H1 (cell line): ENCODE data around the gene ALG9. TPM values are rescaled to one million over a fixed set of nuclear protein-coding genes. Genes with fewer than 3 reads are reported as not detected.

Source experiments
- CTCF ChIA-PET: fragments of 300-600 bp; sonication (Branson Sonifier 250); formaldehyde crosslinking; loops from one replicate; lab custom pipeline; 2021; ENCODE audit not compliant: partially characterized antibody; lab: Charles Lee
- POLR2A ChIA-PET: fragments of 300-600 bp; sonication (Branson Sonifier 250); formaldehyde crosslinking; loops from one replicate; lab custom pipeline; 2021; ENCODE audit warnings: inconsistent platforms; ENCODE audit not compliant: partially characterized antibody; lab: Charles Lee
- DNase-seq, 2 experiments: peaks; one replicate each; pipeline versions ENCODE4 v3.0.0 to v3.0.0-alpha.2; 2010 to 2022; ENCODE audit warnings: low spot score in 2 of 2, low read depth in 1 of 2, mixed read lengths in 1 of 2
- FAIRE-seq: peaks from 2 replicates; lab custom pipeline; 2011; peaks lifted over from hg19 to GRCh38; lab: Jason Lieb, UNC
- H2AFZ ChIP-seq: 2 replicates; pipeline ENCODE4 v1.8.1; 2012; ENCODE audit warnings: low read length, inconsistent platforms
- H2AK5ac ChIP-seq: 2 replicates; pipeline ENCODE4 v1.6.1; 2013; ENCODE audit warnings: low read depth, low read length
- H2BK120ac ChIP-seq: replicated peaks from 2 replicates; pipeline ENCODE3; 2013; ENCODE audit warnings: low read depth, low read length, inconsistent platforms
- H2BK12ac ChIP-seq: 2 replicates; pipeline ENCODE4 v1.6.1; 2013; ENCODE audit warnings: low read depth, low read length
- H2BK15ac ChIP-seq: 2 replicates; pipeline ENCODE4 v1.6.1; 2013; ENCODE audit warnings: low read length
- H2BK20ac ChIP-seq: 2 replicates; pipeline ENCODE4 v1.6.1; 2013; ENCODE audit warnings: low read length
- H2BK5ac ChIP-seq: 2 replicates; pipeline ENCODE4 v1.6.1; 2013; ENCODE audit warnings: low read depth, low read length
- H3K14ac ChIP-seq: 2 replicates; pipeline ENCODE4 v1.6.1; 2013; ENCODE audit warnings: inconsistent platforms; ENCODE audit not compliant: insufficient read length
- H3K18ac ChIP-seq: 2 replicates; pipeline ENCODE4 v1.6.1; 2013; ENCODE audit warnings: low read length; ENCODE audit errors: extremely low read depth
- H3K23ac ChIP-seq: 2 replicates; pipeline ENCODE4 v1.6.1; 2013; ENCODE audit warnings: inconsistent platforms; ENCODE audit not compliant: insufficient read length
- H3K23me2 ChIP-seq: 2 replicates; pipeline ENCODE4 v1.6.1; 2013; ENCODE audit warnings: low read depth, low read length
- H3K27ac ChIP-seq: 2 replicates; pipeline ENCODE4 v1.6.1; 2011; ENCODE audit warnings: low read depth, low read length, inconsistent platforms
- H3K27me3 ChIP-seq, 4 experiments: replicated peaks in 1 of 4; 1 replicate in 1 of 4; 2 replicates in 3 of 4; pipeline versions ENCODE4 v1.6.1 to v1.8.1; 2011 to 2013; ENCODE audit warnings: low read length in 3 of 4, mild to moderate bottlenecking in 3 of 4, inconsistent platforms in 2 of 4, mixed read lengths in 2 of 4, moderate library complexity in 1 of 4; ENCODE audit not compliant: control insufficient read depth in 3 of 4, insufficient read depth in 3 of 4; ENCODE audit errors: extremely low read depth in 1 of 4
- H3K36me3 ChIP-seq, 4 experiments: 2 replicates each; pipeline versions ENCODE4 v1.6.1 to v1.8.1; 2011 to 2013; ENCODE audit warnings: mild to moderate bottlenecking in 4 of 4, low read length in 3 of 4, moderate library complexity in 2 of 4, control low read depth in 1 of 4, inconsistent platforms in 1 of 4; ENCODE audit not compliant: insufficient read depth in 4 of 4, control insufficient read depth in 2 of 4
- H3K4ac ChIP-seq: replicated peaks from 2 replicates; pipeline ENCODE3; 2013; ENCODE audit warnings: low read length, low read depth, mixed read lengths, inconsistent platforms; ENCODE audit not compliant: insufficient read length
- H3K4me1 ChIP-seq, 4 experiments: replicated peaks in 1 of 4; 1 replicate in 1 of 4; 2 replicates in 3 of 4; pipeline versions ENCODE4 v1.6.1 to v1.8.1; 2011 to 2013; ENCODE audit warnings: low read length in 3 of 4, inconsistent platforms in 2 of 4, mixed read lengths in 1 of 4; ENCODE audit not compliant: insufficient read depth in 4 of 4, control insufficient read depth in 3 of 4
- H3K4me2 ChIP-seq, 2 experiments: 2 replicates each; pipeline versions ENCODE4 v1.6.1 to v1.8.1; 2011 to 2013; ENCODE audit warnings: low read depth in 2 of 2, low read length in 2 of 2, control low read depth in 1 of 2, inconsistent platforms in 1 of 2, mild to moderate bottlenecking in 1 of 2; ENCODE audit not compliant: insufficient read depth in 1 of 2
- H3K4me3 ChIP-seq, 4 experiments: fragments of 200-600, 300-600 bp in 1 of 4; sonication (generic), shearing (Covaris generic), sonication (Bioruptor Twin) in 1 of 4; 2 replicates each; pipeline versions ENCODE4 v1.5.1 to v1.8.1; 2011 to 2016; ENCODE audit warnings: low read length in 4 of 4, low read depth in 3 of 4, control low read depth in 2 of 4, inconsistent platforms in 2 of 4, mild to moderate bottlenecking in 2 of 4, mixed read lengths in 1 of 4, moderate library complexity in 1 of 4; ENCODE audit not compliant: insufficient read depth in 2 of 4; ENCODE audit errors: extremely low read depth in 1 of 4
- H3K56ac ChIP-seq: replicated peaks from 2 replicates; pipeline ENCODE3; 2013; ENCODE audit warnings: low read depth, mild to moderate bottlenecking, mixed read lengths, low read length, inconsistent platforms; ENCODE audit not compliant: insufficient read length
- H3K79me1 ChIP-seq: 2 replicates; pipeline ENCODE4 v1.6.1; 2013; ENCODE audit warnings: low read depth, low read length, control low read depth
- H3K79me2 ChIP-seq, 2 experiments: 2 replicates each; pipeline versions ENCODE4 v1.6.1 to v1.8.1; 2012 to 2013; ENCODE audit warnings: low read length in 2 of 2, mild to moderate bottlenecking in 2 of 2, inconsistent platforms in 1 of 2; ENCODE audit not compliant: insufficient read depth in 2 of 2, control insufficient read depth in 1 of 2
- H3K9ac ChIP-seq, 4 experiments: replicated peaks in 1 of 4; 1 replicate in 1 of 4; 2 replicates in 3 of 4; pipeline versions ENCODE4 v1.6.1 to v1.8.1; 2011 to 2013; ENCODE audit warnings: low read depth in 3 of 4, low read length in 3 of 4, control low read depth in 2 of 4, mild to moderate bottlenecking in 2 of 4, moderate library complexity in 2 of 4, inconsistent platforms in 1 of 4; ENCODE audit errors: extremely low read depth in 1 of 4
- H3K9me3 ChIP-seq, 2 experiments: 2 replicates each; pipeline versions ENCODE4 v1.6.1 to v1.8.1; 2012 to 2013; ENCODE audit warnings: mild to moderate bottlenecking in 2 of 2, moderate library complexity in 2 of 2, control low read depth in 1 of 2, inconsistent platforms in 1 of 2, low read depth in 1 of 2, low read length in 1 of 2, mixed read lengths in 1 of 2; ENCODE audit not compliant: insufficient read depth in 2 of 2
- H4K20me1 ChIP-seq, 2 experiments: replicated peaks in 1 of 2; 2 replicates each; pipeline versions ENCODE3 to v1.8.1; 2011 to 2013; ENCODE audit warnings: inconsistent platforms in 2 of 2, low read length in 2 of 2, mild to moderate bottlenecking in 1 of 2; ENCODE audit not compliant: insufficient read depth in 2 of 2, control insufficient read depth in 1 of 2
- H4K5ac ChIP-seq: 2 replicates; pipeline ENCODE4 v1.6.1; 2013; ENCODE audit warnings: low read length, low read depth, mixed read lengths, inconsistent platforms; ENCODE audit not compliant: insufficient read length
- H4K8ac ChIP-seq: 2 replicates; pipeline ENCODE4 v1.8.0; 2013; ENCODE audit warnings: mild to moderate bottlenecking, moderate library complexity, low read length, inconsistent platforms; ENCODE audit not compliant: insufficient read depth; ENCODE audit errors: extremely low read depth
- H4K91ac ChIP-seq: replicated peaks from 2 replicates; pipeline ENCODE3; 2013; ENCODE audit warnings: low read length, mixed read lengths, inconsistent platforms; ENCODE audit not compliant: insufficient read length
- BCL11A ChIP-seq, 2 experiments: IDR thresholded peaks; one replicate each; pipeline ENCODE4 v1.6.1; 2011; ENCODE audit warnings: low read depth in 2 of 2, low read length in 2 of 2, mild to moderate bottlenecking in 2 of 2
- CBX8 ChIP-seq: fragments of 300-800, 300-1000 bp; sonication (generic); IDR thresholded peaks from 2 replicates; pipeline ENCODE4 v1.7.1; 2016; ENCODE audit warnings: low read depth, low read length, borderline replicate concordance
- GTF2F1 ChIP-seq: IDR thresholded peaks from 2 replicates; pipeline ENCODE4 v1.6.1; 2012; ENCODE audit warnings: low read depth, low read length, improper control_type of control experiment, borderline replicate concordance
- HDAC6 ChIP-seq: IDR thresholded peaks from one replicate; pipeline ENCODE4 v1.7.1; 2012; ENCODE audit warnings: low read depth, mild to moderate bottlenecking, inconsistent platforms, low read length, moderate library complexity
- KDM5A ChIP-seq: fragments of 200-600 bp; IDR thresholded peaks from 2 replicates; pipeline ENCODE4 v1.7.1; 2012; ENCODE audit warnings: mild to moderate bottlenecking, low read length, inconsistent platforms, mixed read lengths
- NANOG ChIP-seq: IDR thresholded peaks from 2 replicates; pipeline ENCODE4 v1.6.1; 2011; ENCODE audit warnings: low read length, low read depth, mild to moderate bottlenecking, inconsistent platforms; ENCODE audit not compliant: insufficient read depth, poor library complexity, severe bottlenecking
- NRF1 ChIP-seq: IDR thresholded peaks from 2 replicates; pipeline ENCODE4 v1.6.1; 2011; ENCODE audit warnings: mild to moderate bottlenecking, low read depth, low read length, improper control_type of control experiment
- POLR2AphosphoS5 ChIP-seq: IDR thresholded peaks from 2 replicates; pipeline ENCODE4 v1.6.1; 2011; ENCODE audit warnings: low read depth, low read length
- SIX5 ChIP-seq: IDR thresholded peaks from 2 replicates; pipeline ENCODE4 v1.6.1; 2011; ENCODE audit warnings: mild to moderate bottlenecking, low read depth, low read length
- SP1 ChIP-seq: IDR thresholded peaks from 2 replicates; pipeline ENCODE4 v1.6.1; 2011; ENCODE audit warnings: low read depth, low read length
- SUZ12 ChIP-seq: fragments of 200-600 bp; sonication (generic); IDR thresholded peaks from 2 replicates; pipeline ENCODE4 v1.6.1; 2012; ENCODE audit warnings: mild to moderate bottlenecking, inconsistent platforms, low read length, moderate library complexity, mixed read lengths
- TAF1 ChIP-seq: IDR thresholded peaks from 2 replicates; pipeline ENCODE4 v1.6.1; 2011; ENCODE audit warnings: mild to moderate bottlenecking, low read depth, low read length
- TAF7 ChIP-seq: optimal IDR thresholded peaks from 2 replicates; pipeline ENCODE3; 2011; ENCODE audit warnings: low read depth, mild to moderate bottlenecking, inconsistent platforms, low read length, moderate library complexity, borderline replicate concordance
- TBP ChIP-seq: IDR thresholded peaks from 2 replicates; pipeline ENCODE4 v1.6.1; 2011; ENCODE audit warnings: low read depth, low read length, improper control_type of control experiment
- TCF12 ChIP-seq: IDR thresholded peaks from 2 replicates; pipeline ENCODE4 v1.6.1; 2011; ENCODE audit warnings: low read depth, mild to moderate bottlenecking, low read length
- YY1 ChIP-seq: IDR thresholded peaks from 2 replicates; pipeline ENCODE4 v1.6.1; 2011; ENCODE audit warnings: low read depth, mild to moderate bottlenecking, low read length
- WGBS, 2 experiments: shearing (Covaris generic) in 1 of 2; methylation state at CpG; one replicate each; pipeline versions ENCODE4 v1.1.6 to v1.1.7; 2013 to 2015; ENCODE audit warnings: low lambda C conversion rate in 2 of 2, mixed read lengths in 2 of 2, inconsistent platforms in 1 of 2, low coverage in 1 of 2, missing lambda C conversion rate in 1 of 2; ENCODE audit not compliant: insufficient replicate concordance in 2 of 2, insufficient coverage in 1 of 2, insufficient read length in 1 of 2; ENCODE audit errors: extremely low coverage in 1 of 2, missing lambda C conversion rate in 1 of 2; 5-methylcytosine and 5-hydroxymethylcytosine counted together
- polyA plus RNA-seq, 7 experiments: library from polyadenylated mRNA; depleted of rRNA in 3 of 7; stranded (reverse) in 5 of 7; unstranded in 2 of 7; fragments of >200 nt in 5 of 7; fragments of 200-250 nt in 2 of 7; gene quantifications; 1 replicate in 5 of 7; 2 replicates in 1 of 7; 4 replicates in 1 of 7; pipeline versions ENCODE4 v1.2.1 to v1.2.3, GENCODE V29; 2011 to 2013; ENCODE audit warnings: missing spikeins in 2 of 7, mixed read lengths in 2 of 7
- total RNA-seq: library from RNA; stranded (reverse); fragmentation: NEBNext Ultra II Directional; extraction: Animal tissue kit (Norgen Biotek cat#: 25700); gene quantifications from 2 replicates; pipeline ENCODE4 v1.2.1, GENCODE V29; 2021

ALG9 gene
- total and polyA plus RNA-seq, 2 of the 8 experiments (the other 6 are each of a cell fraction or from before 2014, with no cell fraction given): 23.5 to 24.5 TPM

DNA sequence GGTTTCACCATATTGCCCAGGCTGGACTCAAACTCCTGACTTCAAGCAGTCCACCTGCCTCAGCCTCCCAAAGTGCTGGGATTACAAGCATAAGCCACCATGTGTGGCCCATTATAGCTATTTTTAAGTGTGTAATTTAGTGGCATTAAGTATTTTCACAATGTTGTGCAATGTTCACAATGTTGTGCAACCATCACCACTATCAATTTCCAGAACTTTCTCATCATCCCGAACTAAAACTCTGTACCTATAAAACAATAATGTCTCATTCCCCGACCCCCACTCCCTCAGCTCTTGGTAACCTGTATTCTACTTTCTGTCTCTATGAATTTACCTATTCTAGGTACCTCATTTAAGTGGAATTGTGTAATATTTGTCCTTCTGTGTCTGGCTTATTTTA is 15.5 kb upstream of the ALG9 start:
- Histone ChIP-seq H3K23ac (no peak overlapping the region), H3K4me2 (no peak overlapping the region), H2AFZ (no peak overlapping the region), H3K4me3 (no peak overlapping the region), H3K9ac (no peak overlapping the region), H3K27me3 (no peaks in the 10 kb centered on the region), H3K36me3 (no peaks in the 10 kb centered on the region), H3K79me2 (no peaks in the 10 kb centered on the region), H2AK5ac (no peak overlapping the region), H3K56ac (no peak overlapping the region), H3K9me3 (no peaks in the 10 kb centered on the region), H3K4me1 (no peaks in the 10 kb centered on the region), H3K79me1 (no peaks in the 10 kb centered on the region), H2BK20ac (no peak overlapping the region), H2BK5ac (no peak overlapping the region), H4K20me1 (no peaks in the 10 kb centered on the region), H3K4ac (no peak overlapping the region), H4K91ac (no peak overlapping the region), H3K18ac (no peak overlapping the region), H2BK12ac (no peak overlapping the region), H2BK120ac (no peak overlapping the region), H4K8ac (no peak overlapping the region), H4K5ac (no peak overlapping the region), H3K27ac (no peak overlapping the region), H2BK15ac (no peak overlapping the region), H3K23me2 (no peaks in the 10 kb centered on the region), H3K14ac (no peak overlapping the region)
- WGBS, 2 experiments: 84% methylated on average over 2 of the region's 2 CpGs; no CpG with 5 or more reads in 1 of the 2 experiments
- CTCF ChIA-PET: interaction anchor here (0.6 to 2.8 kb wide), 4 partner anchors 11 to 285 kb away, joined by 3 to 9 read pairs (median 5); partner anchors contain the start of gene SIK2
- POLR2A ChIA-PET: no interaction called here
- FAIRE-seq (no peak), DNase-seq (no peak)
- TF ChIP-seq SP1 (no peak), GTF2F1 (no peak), SIX5 (no peak), NANOG (no peak), HDAC6 (no peak), SUZ12 (no peak), NRF1 (no peak), BCL11A (IDR thresholded peaks at IDR 0.05; ENCODE audit: low read depth in 2 of 2, low read length in 2 of 2) (no peak), YY1 (no peak), TBP (no peak), POLR2AphosphoS5 (no peak), TAF7 (no peak), CBX8 (no peak), TCF12 (no peak), TAF1 (no peak), KDM5A (no peak)
